RKO (cell line): Measurements from ENCODE around the gene NR2F6.
"Not testable (repeated sequence)": the region's sequence is repeated elsewhere in the genome, so short reads cannot be mapped to it uniquely, and the experiment has no call there.

Experiments
- DNase-seq: peaks from one replicate; pipeline ENCODE4 v3.0.0-alpha.2; 2016; ENCODE audit warnings: low spot score

The NR2F6 gene

GRCh38 chr19:17210296-17210695 is 35.4 kb downstream of the NR2F6 start:
- DNase-seq: no peak

GRCh38 chr19:17209126-17210036 is 36.3 kb downstream of the NR2F6 start:
- peak; percentile 19 for DNase-seq

- DNase-seq: no peak
Observed at GRCh38 chr19:17206736-17207581, 38.8 kb downstream of the NR2F6 start.

- DNase-seq: peak; percentile 41
Observed at GRCh38 chr19:17205237-17206140, 40.2 kb downstream of the NR2F6 start.

- no peak for DNase-seq
Observed at GRCh38 chr19:17202713-17203112, 43.0 kb downstream of the NR2F6 start.

GRCh38 chr19:17202249-17202648 is 43.5 kb downstream of the NR2F6 start:
- DNase-seq: no peak

GRCh38 chr19:17200408-17201079 is 45.2 kb downstream of the NR2F6 start:
- no peak for DNase-seq

GRCh38 chr19:17197666-17198065 is 48.1 kb downstream of the NR2F6 start:
- DNase-seq: no peak

- no peak for DNase-seq
Observed at GRCh38 chr19:17196610-17197009, 49.1 kb downstream of the NR2F6 start.

GRCh38 chr19:17195106-17195505 is 50.6 kb downstream of the NR2F6 start:
- no peak for DNase-seq

GRCh38 chr19:17194608-17195007 is 51.1 kb downstream of the NR2F6 start:
- DNase-seq: no peak

GRCh38 chr19:17192751-17193150 is 53.0 kb downstream of the NR2F6 start:
- DNase-seq: no peak

GRCh38 chr19:17191736-17192135 is 54.0 kb downstream of the NR2F6 start:
- not testable (repeated sequence) for DNase-seq

- no peak for DNase-seq
Observed at GRCh38 chr19:17185590-17185989, 60.1 kb downstream of the NR2F6 start.

GRCh38 chr19:17184371-17184841 is 61.3 kb downstream of the NR2F6 start:
- DNase-seq: no peak

- DNase-seq: no peak
Observed at GRCh38 chr19:17183858-17184321, 61.8 kb downstream of the NR2F6 start.

GRCh38 chr19:17183271-17183761 is 62.4 kb downstream of the NR2F6 start:
- no peak for DNase-seq
